Liver (tissue), 9 donors: ENCODE data around the gene BANP. TPM values are rescaled to one million over a fixed set of nuclear protein-coding genes. Genes with fewer than 3 reads are reported as not detected.

ENCODE experiments used
- DNase-seq: peaks from one replicate; pipeline ENCODE4 v3.0.0-alpha.2; 2017; ENCODE audit warnings: low spot score
- H3K27ac ChIP-seq, 2 donors: one replicate each; pipeline ENCODE4 v1.7.0; 2013; ENCODE audit warnings: inconsistent platforms in 2 of 2, low read length in 2 of 2, control low read depth in 1 of 2, low read depth in 1 of 2, mild to moderate bottlenecking in 1 of 2
- H3K27me3 ChIP-seq, 4 donors: one replicate each; pipeline versions ENCODE4 v1.6.1 to v1.7.0; 2013; ENCODE audit warnings: low read length in 3 of 4, inconsistent platforms in 1 of 4, mild to moderate bottlenecking in 1 of 4, moderate library complexity in 1 of 4; ENCODE audit not compliant: control insufficient read depth in 4 of 4, insufficient read depth in 4 of 4
- H3K36me3 ChIP-seq, 4 donors: one replicate each; pipeline versions ENCODE4 v1.6.1 to v1.7.0; 2013; ENCODE audit warnings: low read length in 3 of 4, mild to moderate bottlenecking in 3 of 4, low read depth in 1 of 4, moderate library complexity in 1 of 4; ENCODE audit not compliant: control insufficient read depth in 4 of 4, insufficient read depth in 3 of 4
- H3K4me1 ChIP-seq, 4 donors: one replicate each; pipeline versions ENCODE4 v1.6.1 to v1.7.0; 2013; ENCODE audit warnings: low read length in 3 of 4, mild to moderate bottlenecking in 3 of 4, moderate library complexity in 1 of 4; ENCODE audit not compliant: control insufficient read depth in 4 of 4, insufficient read depth in 4 of 4
- H3K4me3 ChIP-seq, 3 donors: one replicate each; pipeline versions ENCODE4 v1.6.1 to v1.7.0; 2013; ENCODE audit warnings: low read length in 3 of 3, control low read depth in 1 of 3, low read depth in 1 of 3, mild to moderate bottlenecking in 1 of 3
- H3K9ac ChIP-seq, 2 donors: one replicate each; pipeline ENCODE4 v1.7.0; 2013; ENCODE audit warnings: low read length in 2 of 2, mild to moderate bottlenecking in 2 of 2, moderate library complexity in 2 of 2, control low read depth in 1 of 2, low read depth in 1 of 2
- H3K9me3 ChIP-seq, 4 donors: one replicate each; pipeline versions ENCODE4 v1.6.1 to v1.7.0; 2013; ENCODE audit warnings: low read length in 3 of 4; ENCODE audit not compliant: control insufficient read depth in 4 of 4
- CTCF ChIP-seq: fragments of 150-350 bp; IDR thresholded peaks from 2 replicates; pipeline ENCODE4 v1.5.1; 2017; ENCODE audit warnings: improper control_type of control experiment, low read depth, low read length; ENCODE audit not compliant: missing input control
- EGR1 ChIP-seq, 2 donors: IDR thresholded peaks; 2 replicates each; pipeline ENCODE4 v1.6.1; 2016 to 2018; ENCODE audit warnings: antibody characterized with exemption in 2 of 2, low read depth in 2 of 2
- FOXA1 ChIP-seq: IDR thresholded peaks from 2 replicates; pipeline ENCODE4 v1.6.1; 2016; ENCODE audit warnings: antibody characterized with exemption
- FOXA2 ChIP-seq: IDR thresholded peaks from 2 replicates; pipeline ENCODE4 v1.6.1; 2016; ENCODE audit warnings: antibody characterized with exemption
- GABPA ChIP-seq, 2 donors: IDR thresholded peaks in 1 of 2; conservative IDR thresholded peaks in 1 of 2; 2 replicates each; pipeline ENCODE4 v1.6.1; 2016; ENCODE audit warnings: antibody characterized with exemption in 2 of 2, mild to moderate bottlenecking in 1 of 2, moderate library complexity in 1 of 2
- HNF4A ChIP-seq, 2 donors: conservative IDR thresholded peaks; 2 replicates each; pipeline ENCODE4 v1.6.1; 2016; ENCODE audit warnings: antibody characterized with exemption in 2 of 2, mild to moderate bottlenecking in 2 of 2
- HNF4G ChIP-seq: IDR thresholded peaks from 2 replicates; pipeline ENCODE4 v1.6.1; 2016; ENCODE audit warnings: antibody characterized with exemption
- NR2F2 ChIP-seq: IDR thresholded peaks from 2 replicates; pipeline ENCODE4 v1.6.1; 2016; ENCODE audit warnings: antibody characterized with exemption
- RAD21 ChIP-seq, 2 donors: IDR thresholded peaks; 2 replicates each; pipeline ENCODE4 v1.6.1; 2016; ENCODE audit warnings: antibody characterized with exemption in 2 of 2, mild to moderate bottlenecking in 2 of 2
- RXRA ChIP-seq, 2 donors: IDR thresholded peaks; 2 replicates each; pipeline ENCODE4 v1.6.1; 2017 to 2018; ENCODE audit warnings: antibody characterized with exemption in 2 of 2, mild to moderate bottlenecking in 1 of 2
- SP1 ChIP-seq: IDR thresholded peaks from 2 replicates; pipeline ENCODE4 v1.6.1; 2018; ENCODE audit warnings: antibody characterized with exemption, mild to moderate bottlenecking
- ZBTB33 ChIP-seq: IDR thresholded peaks from 2 replicates; pipeline ENCODE4 v1.6.1; 2016; ENCODE audit warnings: antibody characterized with exemption
- WGBS: extraction: QIAGEN DNeasy Blood & Tissue Kit; methylation state at CpG from one replicate; pipeline ENCODE4 v1.1.7; 2013; 5-methylcytosine and 5-hydroxymethylcytosine counted together
- polyA plus RNA-seq, 2 donors: library from polyadenylated mRNA; stranded (reverse) in 1 of 2; unstranded in 1 of 2; fragments of 200-250 nt in 1 of 2; fragments of >200 nt in 1 of 2; fragmentation: Nextera tagmentation in 1 of 2; extraction: Ambion mirVana in 1 of 2; gene quantifications; one replicate each; pipeline versions ENCODE4 v1.2.1 to v1.2.3, GENCODE V29; 2013 to 2015
- total RNA-seq, 2 donors: library from RNA; depleted of rRNA; stranded (reverse); fragments of >200 nt; gene quantifications; one replicate each; pipeline ENCODE4 v1.2.3, GENCODE V29; 2014
- donor health status: healthy.
- donor health status: healthy.
- donor health status: healthy.
- donor health status: healthy.
- donor health status: healthy.

BANP gene
- total and polyA plus RNA-seq, 4 donors, result 4.9 to 20.7 (median 13.7) TPM

DNA sequence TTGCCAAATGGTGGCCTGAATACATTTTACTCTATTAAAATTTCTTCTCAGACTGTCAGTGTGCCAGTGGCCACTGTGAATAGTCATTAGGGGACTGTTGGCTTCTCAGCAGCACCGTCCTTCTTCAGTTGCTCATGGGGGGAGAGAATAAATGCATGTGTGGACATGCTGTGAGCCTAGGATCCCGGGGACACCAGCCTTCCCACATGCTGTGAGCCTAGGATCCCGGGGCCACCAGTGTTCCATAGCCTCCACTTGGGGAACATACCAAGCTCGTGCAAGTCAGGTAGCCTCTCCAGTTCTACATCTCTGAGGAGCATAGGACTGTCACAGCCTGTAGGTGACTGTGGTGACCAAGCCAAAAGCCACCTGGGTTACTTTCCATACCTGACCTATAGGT, 51.5 kb downstream of the BANP start:
- H3K4me1 ChIP-seq, result no peaks in the 10 kb centered on the region
- peaks cover 0 to 31% (median 15%) of the 10 kb centered on the region in 4 donors for H3K36me3 ChIP-seq
- no peaks in the 10 kb centered on the region for H3K27me3 ChIP-seq
- DNase-seq, result no peak
- TF ChIP-seq FOXA2 (no peak), RXRA (IDR thresholded peaks at IDR 0.05) (no peak), FOXA1 (no peak), HNF4A (conservative IDR thresholded peaks at IDR 0.05) (no peak), SP1 (no peak), EGR1 (IDR thresholded peaks at IDR 0.05; ENCODE audit: low read depth in 2 of 2) (no peak), RAD21 (IDR thresholded peaks at IDR 0.05) (no peak), HNF4G (no peak), ZBTB33 (no peak), CTCF (no peak), GABPA (IDR thresholded peaks at IDR 0.05 in 1 of 2, conservative IDR thresholded peaks at IDR 0.05 in 1 of 2) (no peak)
- 98% methylated on average over 4 of the region's 4 CpGs for WGBS
- no peak overlapping the region for H3K4me3 ChIP-seq
- no peak overlapping the region for H3K9ac ChIP-seq
- no peak overlapping the region for H3K27ac ChIP-seq
- no peaks in the 10 kb centered on the region for H3K9me3 ChIP-seq

DNA sequence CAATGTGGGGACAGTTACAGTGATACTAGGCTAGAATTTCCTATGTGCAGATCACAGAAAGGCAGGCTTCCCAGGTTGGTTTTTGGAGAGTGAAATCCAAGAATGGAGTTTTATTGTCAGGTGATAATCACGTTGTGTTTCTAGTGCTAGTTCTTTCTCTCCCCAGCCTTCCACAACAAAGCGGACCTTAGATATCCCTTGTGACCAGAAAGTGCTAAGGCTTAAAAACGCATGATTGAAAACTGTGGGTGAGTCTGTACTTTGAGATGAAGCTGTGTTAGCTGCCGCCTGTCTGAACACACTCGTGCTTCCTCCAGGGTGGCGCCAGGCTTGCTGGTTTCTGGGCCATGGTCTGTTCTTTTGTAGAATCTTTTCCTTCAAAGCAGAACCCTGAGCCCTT, 52.1 kb downstream of the BANP start:
- TF ChIP-seq CTCF, result no peak
- no peak for TF ChIP-seq NR2F2
- no peak for TF ChIP-seq ZBTB33
- no peak for TF ChIP-seq FOXA2
- no peak for TF ChIP-seq SP1
- no peak for TF ChIP-seq RXRA (IDR thresholded peaks at IDR 0.05)
- Histone ChIP-seq H3K9me3 (no peaks in the 10 kb centered on the region), H3K4me3 (no peak overlapping the region), H3K4me1 (no peaks in the 10 kb centered on the region), H3K36me3 (peaks cover 0 to 34% (median 19%) of the 10 kb centered on the region in 4 donors), H3K27me3 (no peaks in the 10 kb centered on the region), H3K27ac (no peak overlapping the region), H3K9ac (no peak overlapping the region)
- WGBS, result 96% methylated on average over 6 of the region's 6 CpGs
- no peak for DNase-seq
